Gastroesophageal sphincter (tissue), 4 donors: ENCODE data around the gene ZNF44. TPM values are rescaled to one million over a fixed set of nuclear protein-coding genes. Genes with fewer than 3 reads are reported as not detected.

Experiments
- ATAC-seq: fragments of 150-250 bp; one replicate; pipeline ENCODE4 v1.9.1; 2016; ENCODE audit warnings: mild to moderate bottlenecking, moderate library complexity
- H3K27ac ChIP-seq, 4 donors: fragments of 200-600 bp; sonication (generic) in 3 of 4; 1 replicate in 3 of 4; 2 replicates in 1 of 4; pipeline ENCODE4 v1.5.1; 2016 to 2019
- H3K27me3 ChIP-seq: fragments of 200-600 bp; sonication (generic); one replicate; pipeline ENCODE4 v1.5.1; 2019
- H3K36me3 ChIP-seq, 2 donors: fragments of 200-600 bp; sonication (generic); one replicate each; pipeline ENCODE4 v1.5.1; 2019; ENCODE audit warnings: control low read depth in 1 of 2
- H3K4me1 ChIP-seq, 3 donors: fragments of 200-600 bp; sonication (generic); 1 replicate in 2 of 3; 2 replicates in 1 of 3; pipeline ENCODE4 v1.5.1; 2016 to 2019; ENCODE audit warnings: control low read depth in 2 of 3
- H3K4me3 ChIP-seq, 2 donors: fragments of 200-600 bp; sonication (generic); one replicate each; pipeline ENCODE4 v1.5.1; 2019; ENCODE audit warnings: mild to moderate bottlenecking in 1 of 2, moderate library complexity in 1 of 2
- H3K9me3 ChIP-seq, 3 donors: fragments of 200-600 bp; sonication (generic); one replicate each; pipeline ENCODE4 v1.5.1; 2017 to 2019; ENCODE audit warnings: control low read depth in 2 of 3
- CTCF ChIP-seq, 4 experiments: fragments of 200-600 bp in 2 of 4; fragments of 450-650 bp in 2 of 4; sonication (generic) in 1 of 4; IDR thresholded peaks; one replicate each; pipeline ENCODE4 v1.5.1; 2017 to 2019; ENCODE audit warnings: antibody characterized with exemption in 4 of 4, mild to moderate bottlenecking in 2 of 4, moderate library complexity in 2 of 4
- EP300 ChIP-seq: sonication (generic); formaldehyde crosslinking; IDR thresholded peaks from one replicate; pipeline ENCODE4 v1.6.1; 2017; ENCODE audit warnings: antibody characterized with exemption, mild to moderate bottlenecking
- POLR2A ChIP-seq, 2 donors: fragments of 450-650 bp; IDR thresholded peaks; one replicate each; pipeline ENCODE4 v1.6.1; 2017; ENCODE audit warnings: antibody characterized with exemption in 2 of 2, mild to moderate bottlenecking in 2 of 2, moderate library complexity in 1 of 2
- POLR2AphosphoS5 ChIP-seq: sonication (generic); formaldehyde crosslinking; IDR thresholded peaks from one replicate; pipeline ENCODE4 v1.6.1; 2017; ENCODE audit warnings: antibody characterized with exemption
- WGBS, 2 donors: methylation state at CpG; one replicate each; pipeline ENCODE4 v1.1.5; 2018; ENCODE audit warnings: low coverage in 1 of 2; 5-methylcytosine and 5-hydroxymethylcytosine counted together
- total RNA-seq, 4 donors: library from RNA; depleted of rRNA; stranded (reverse); fragments of >200 nt; gene quantifications; one replicate each; pipeline ENCODE4 v1.1.0, GENCODE V29; 2016

The ZNF44 gene
- total RNA-seq, result 10 to 100 TPM; 10.1 to 14.6 (median 11.3) TPM

- peak within 1 kb of the TSS; percentile 89 to 94 (median 92) for H3K27ac ChIP-seq
- TF ChIP-seq EP300, result no peak
- no peak for TF ChIP-seq CTCF (IDR thresholded peaks at IDR 0.05)
- peak; percentile 72 for TF ChIP-seq POLR2AphosphoS5
- TF ChIP-seq POLR2A (IDR thresholded peaks at IDR 0.05), result peak; percentile 36 to 47
Measured at GRCh38 chr19:12294249-12295158, at the start of gene ZNF44. Gene ZNF44 (minus strand): TSS chr19:12294883. CDS start chr19:12294694, 189 bp downstream.

GRCh38 chr19:12333162-12334159, 38.8 kb upstream of the ZNF44 start, which contains the start of gene ZNF563:
Gene ZNF563 (minus strand): TSS chr19:12333633. CDS start chr19:12333482, 151 bp downstream.
- Histone ChIP-seq H3K4me3 (peak within 1 kb of the TSS; percentile 90 to 98), H3K27ac (peak within 1 kb of the TSS; percentile 86 to 97 (median 94)), H3K36me3 (no peaks in the 10 kb centered on the region), H3K4me1 (peaks cover 0 to 28% (median 9%) of the 10 kb centered on the region in 3 donors), H3K9me3 (no peaks in the 10 kb centered on the region), H3K27me3 (no peaks in the 10 kb centered on the region)
- TF ChIP-seq POLR2A (IDR thresholded peaks at IDR 0.05) (peak; percentile 67 to 70), CTCF (IDR thresholded peaks at IDR 0.05) (peak in 1 of 4 experiments; percentile 1), EP300 (no peak), POLR2AphosphoS5 (peak; percentile 80)
- WGBS, 2 donors, result 4 to 41% methylated on average over 2 to 5 of the region's 55 CpGs
- ATAC-seq, result peak; percentile 100

More at GRCh38 chr19:12294249-12295158, at the start of gene ZNF44:
- Histone ChIP-seq H3K27me3 (no peaks in the 10 kb centered on the region), H3K4me1 (peaks cover 0 to 50% (median 15%) of the 10 kb centered on the region in 3 donors), H3K9me3 (no peaks in the 10 kb centered on the region), H3K4me3 (peak within 1 kb of the TSS; percentile 71 to 92), H3K36me3 (no peaks in the 10 kb centered on the region)
- ATAC-seq, result peak; percentile 99
- 0% methylated on average over 10 of the region's 66 CpGs; no CpG with 5 or more reads in 1 of the 2 donors for WGBS, 2 donors

GRCh38 chr19:12331211-12331941, 36.7 kb upstream of the ZNF44 start:
- no peaks in the 10 kb centered on the region for H3K36me3 ChIP-seq
- TF ChIP-seq POLR2A (IDR thresholded peaks at IDR 0.05) (no peak), POLR2AphosphoS5 (no peak), EP300 (no peak), CTCF (IDR thresholded peaks at IDR 0.05) (no peak)
- peaks cover 0 to 28% (median 9%) of the 10 kb centered on the region in 3 donors for H3K4me1 ChIP-seq
- ATAC-seq, result no peak
- no peak overlapping the region for H3K4me3 ChIP-seq
- H3K9me3 ChIP-seq, result no peaks in the 10 kb centered on the region
- no peak overlapping the region for H3K27ac ChIP-seq
- WGBS, 2 donors, result 66 to 77% methylated on average over 3 to 4 of the region's 4 CpGs
- H3K27me3 ChIP-seq, result no peaks in the 10 kb centered on the region

- WGBS, 2 donors, result 80 to 97% methylated on average over 3 to 4 of the region's 4 CpGs
- ATAC-seq, result no peak
- H3K36me3 ChIP-seq, result no peaks in the 10 kb centered on the region
- peaks cover 0 to 28% (median 9%) of the 10 kb centered on the region in 3 donors for H3K4me1 ChIP-seq
- no peak overlapping the region for H3K27ac ChIP-seq
- no peak overlapping the region for H3K4me3 ChIP-seq
- no peaks in the 10 kb centered on the region for H3K27me3 ChIP-seq
- no peak for TF ChIP-seq POLR2A (IDR thresholded peaks at IDR 0.05)
- no peak for TF ChIP-seq CTCF (IDR thresholded peaks at IDR 0.05)
- TF ChIP-seq POLR2AphosphoS5, result no peak
- no peak for TF ChIP-seq EP300
- H3K9me3 ChIP-seq, result no peaks in the 10 kb centered on the region
Measured at GRCh38 chr19:12330340-12330739, 35.7 kb upstream of the ZNF44 start.
